ENCODE measurements around the gene BRPF3.

The BRPF3 gene

DNA sequence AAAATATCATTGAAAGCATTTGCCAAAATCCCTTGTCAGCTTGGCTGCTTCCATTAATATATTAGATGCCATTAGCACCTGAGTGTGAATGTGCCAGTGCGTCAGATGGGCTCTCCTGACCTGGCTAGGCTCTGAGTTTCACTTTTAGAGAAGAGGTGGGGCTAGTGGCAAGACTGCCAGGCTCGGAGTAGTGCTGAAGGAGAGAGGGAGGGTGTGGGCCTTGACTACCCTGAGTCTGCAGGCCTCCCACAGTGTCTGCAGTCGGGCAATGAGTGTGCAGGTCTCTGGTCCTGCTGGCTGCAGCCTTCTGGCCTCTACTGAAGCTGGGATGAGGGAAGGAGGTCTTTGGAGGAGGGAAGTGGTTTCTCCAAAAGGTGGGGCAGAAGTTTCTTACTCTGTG lies 38.8 kb downstream of the BRPF3 start:
- peak; percentile 33 for DNase-seq

DNA sequence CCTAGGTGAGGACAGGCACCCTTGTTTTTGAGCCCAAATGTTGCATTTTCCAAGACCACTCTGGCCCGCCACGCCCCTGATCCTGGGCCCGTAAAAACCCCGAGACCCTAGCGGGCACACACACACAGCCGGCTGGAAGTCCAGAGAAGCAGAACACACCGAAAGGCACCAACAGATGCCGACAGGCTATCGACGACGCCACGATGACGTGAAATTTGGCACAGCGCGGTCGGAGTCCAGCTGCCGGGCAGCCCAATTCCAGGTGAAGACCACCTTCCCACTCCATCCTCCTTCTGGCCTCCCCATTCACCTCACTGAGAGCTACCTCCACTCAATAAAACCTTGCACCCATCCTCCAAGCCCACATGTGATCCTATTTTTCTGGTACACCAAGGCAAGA lies 39.3 kb downstream of the BRPF3 start:
- DNase-seq: no peak

DNA sequence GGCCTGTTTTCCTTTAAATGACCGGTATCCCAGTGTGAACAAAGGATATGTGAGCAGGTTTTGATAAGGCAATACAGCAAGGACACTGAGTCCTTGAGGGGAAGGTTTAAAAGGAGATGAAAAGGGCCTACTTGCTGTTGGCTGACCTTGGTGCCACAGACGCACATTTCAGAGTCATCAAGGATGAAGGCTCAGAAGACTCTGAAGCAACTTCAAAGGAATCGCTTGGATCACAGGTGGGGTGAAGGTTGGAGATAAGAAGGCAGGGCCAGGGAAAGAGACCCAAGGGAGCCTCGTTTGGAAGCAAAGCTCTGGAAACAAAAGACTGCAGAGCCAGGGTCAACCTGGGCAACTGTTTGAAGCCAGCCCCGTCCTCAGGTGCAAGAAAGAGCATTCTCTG lies 43.2 kb downstream of the BRPF3 start:
- DNase-seq: no peak

DNA sequence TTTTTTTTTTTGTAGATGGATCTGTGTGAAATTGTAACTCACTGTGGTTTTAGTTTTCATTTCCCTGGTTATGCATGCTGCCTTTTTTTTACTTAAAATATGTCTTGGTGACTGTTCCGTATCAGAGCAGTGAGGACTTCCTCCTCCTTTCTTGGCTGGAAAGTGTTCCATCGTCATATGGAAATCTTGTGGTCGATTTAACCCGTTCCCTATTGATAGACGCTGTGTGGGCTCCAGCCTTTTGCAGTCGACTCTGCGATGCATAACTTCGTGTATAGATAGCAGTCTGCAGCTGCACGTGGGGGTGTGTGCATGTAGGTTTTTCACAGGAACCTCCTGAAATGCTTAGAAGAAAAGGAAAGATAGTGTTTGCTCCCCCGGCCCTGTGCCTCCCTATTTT lies 45.2 kb downstream of the BRPF3 start:
- peak; percentile 84 for DNase-seq

DNA sequence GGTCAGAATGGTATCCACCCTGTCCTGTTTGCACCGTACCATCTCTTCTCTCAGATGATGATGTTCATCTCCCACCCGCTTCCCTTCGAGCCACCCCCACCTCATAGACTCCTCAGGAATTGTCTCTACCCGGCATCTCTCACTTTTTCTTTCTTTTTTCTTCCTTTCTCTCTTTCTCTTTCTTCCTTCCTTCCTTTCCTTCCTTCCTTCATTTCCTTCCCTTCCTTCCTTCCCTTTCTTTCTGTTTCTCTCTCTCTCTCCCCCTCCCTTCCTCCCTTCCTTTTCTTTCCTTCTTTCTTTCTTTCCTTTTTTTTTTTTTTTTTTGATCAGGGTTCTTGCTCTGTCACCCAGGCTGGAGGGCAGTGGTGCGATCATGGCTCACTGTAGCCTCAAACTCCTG lies 45.6 kb downstream of the BRPF3 start:
- DNase-seq: no peak

DNA sequence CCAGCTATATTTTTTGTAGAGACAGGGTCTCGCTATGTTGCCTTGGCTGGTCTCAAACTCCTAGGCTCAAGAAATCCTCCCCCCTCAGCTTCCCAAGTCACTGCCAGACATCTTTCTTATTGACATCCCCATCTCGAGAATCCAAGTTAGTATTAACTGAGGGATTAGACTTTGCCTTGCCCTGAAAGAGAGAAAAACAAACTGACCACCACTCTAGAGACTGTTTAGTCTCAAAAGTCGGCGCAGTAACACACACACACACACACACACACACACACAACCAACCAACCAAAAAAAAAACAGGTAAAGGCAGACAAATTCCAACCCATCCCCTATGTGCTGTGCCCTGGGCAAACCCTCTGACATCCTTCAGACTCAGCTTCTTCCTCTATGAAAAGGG lies 46.1 kb downstream of the BRPF3 start:
- DNase-seq: no peak

DNA sequence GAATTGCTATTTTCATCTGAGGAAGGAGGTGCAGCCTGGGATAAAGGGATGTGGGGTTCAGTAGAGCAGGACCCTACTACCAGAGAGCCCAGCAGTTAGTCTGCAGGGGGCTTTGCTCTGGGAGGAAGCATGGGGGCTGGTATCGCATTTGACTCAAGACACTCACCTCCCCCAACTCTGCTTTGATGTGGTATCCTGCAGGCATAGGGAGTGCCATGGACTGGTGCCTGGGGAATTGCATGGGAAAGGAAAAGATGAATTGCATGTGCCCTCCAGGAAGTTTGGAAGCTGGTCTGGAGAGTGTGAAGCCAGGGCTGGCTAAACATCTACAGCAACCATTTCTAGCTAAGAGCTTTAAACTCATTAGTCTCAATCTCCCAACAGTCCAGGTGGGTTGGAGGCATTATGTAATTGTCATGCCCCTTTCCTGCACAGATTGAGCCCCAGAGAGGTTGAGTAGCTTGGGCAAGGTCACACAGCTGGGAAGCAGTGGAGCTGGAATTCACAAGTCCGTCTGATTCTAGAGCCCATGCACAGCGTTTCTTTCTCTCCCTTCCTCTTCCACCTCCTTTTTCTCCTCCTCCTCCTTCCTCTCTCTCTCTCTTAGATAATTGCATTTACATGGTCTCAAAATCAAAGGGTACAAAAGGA lies 47.1 kb downstream of the BRPF3 start:
- DNase-seq: no peak

DNA sequence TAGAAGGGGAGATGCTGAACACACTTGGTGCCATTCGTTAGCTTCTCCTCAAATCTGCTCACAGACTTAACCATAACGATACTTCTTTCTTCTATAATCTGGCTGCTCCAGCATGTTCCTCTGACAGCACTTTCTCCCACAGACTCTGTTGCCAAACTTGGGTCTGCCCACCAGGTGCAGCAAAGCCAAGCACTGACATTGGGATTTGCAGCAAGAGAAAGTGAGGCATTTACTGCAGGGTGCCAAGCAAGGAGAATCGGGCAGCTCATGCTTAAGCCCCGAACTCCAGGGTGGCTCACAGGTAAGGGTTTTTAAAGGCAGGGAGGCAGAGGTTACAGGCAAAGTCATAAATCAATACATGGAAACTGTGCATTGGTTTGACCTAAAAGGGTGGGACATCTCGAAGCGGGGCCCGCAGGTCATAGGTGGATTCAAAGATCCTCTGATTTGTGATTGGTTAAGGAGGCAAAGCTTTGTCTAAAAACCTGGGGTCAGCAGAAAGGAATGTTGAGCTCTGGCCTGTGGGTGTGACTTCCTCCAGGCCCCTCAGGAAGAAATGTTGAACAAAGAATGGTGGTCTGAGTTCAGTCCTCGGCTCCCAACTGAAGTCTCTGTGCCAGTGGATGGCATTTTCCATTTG lies 48.2 kb downstream of the BRPF3 start:
- DNase-seq: no peak

DNA sequence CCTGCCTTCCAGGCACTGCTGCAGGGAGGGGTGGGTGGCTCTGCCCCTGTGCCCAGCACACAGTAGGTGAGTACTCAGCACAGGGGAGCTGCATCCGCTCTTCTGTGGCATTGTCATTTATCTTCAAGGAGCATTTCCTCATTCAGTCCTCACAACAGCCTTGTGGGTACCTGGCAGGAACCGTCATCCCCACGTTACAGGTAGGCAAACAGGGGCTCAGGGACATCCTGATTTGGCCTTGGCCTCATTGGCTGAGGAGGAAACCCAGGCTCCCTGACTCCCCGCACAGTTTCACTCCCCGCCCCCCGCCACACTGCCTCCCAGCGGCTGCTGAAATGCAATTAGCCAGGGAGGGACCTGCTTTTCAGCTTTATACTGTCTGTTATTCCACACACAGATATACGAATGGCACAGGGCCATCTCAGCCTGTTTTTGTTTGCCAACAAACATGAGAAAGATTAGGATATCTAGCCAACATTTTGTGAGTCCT lies 49.1 kb downstream of the BRPF3 start:
- DNase-seq: peak; percentile 35

DNA sequence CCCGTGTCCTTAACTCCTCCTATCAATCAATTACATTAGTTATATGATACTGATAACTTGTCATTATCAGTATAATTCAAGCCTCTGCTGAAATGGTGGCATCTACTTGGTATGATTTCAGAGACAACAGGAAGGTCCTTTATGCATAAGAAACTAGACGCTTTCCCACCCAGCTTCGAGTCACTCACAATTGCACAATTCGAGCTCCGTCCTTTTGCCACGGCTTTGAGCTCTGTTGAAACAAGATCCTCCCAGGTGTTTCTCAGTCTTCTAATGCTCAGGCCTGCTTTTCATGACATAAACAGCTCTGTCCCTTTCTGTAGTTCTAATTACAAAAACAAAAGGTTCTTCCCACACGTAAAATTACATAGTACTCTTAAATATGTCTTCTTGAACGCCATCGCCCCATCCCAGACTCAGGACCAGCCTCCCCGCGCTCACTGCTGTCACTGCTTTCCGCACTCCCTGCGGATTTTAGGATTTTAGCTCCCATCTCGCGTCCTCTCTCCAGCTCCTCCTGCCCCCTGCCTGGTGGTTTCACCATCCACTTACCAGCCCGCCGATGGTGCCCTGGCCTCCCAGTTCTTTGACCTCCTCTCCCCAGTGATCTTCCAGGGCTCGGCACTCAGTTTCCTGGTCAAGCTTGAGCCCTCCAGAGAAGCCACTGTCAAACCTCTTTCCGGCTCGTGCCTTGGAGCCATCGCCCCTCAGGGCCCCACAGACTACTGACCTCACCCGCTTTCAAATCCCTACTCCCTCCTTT lies 50.1 kb downstream of the BRPF3 start:
- peak; percentile 52 for DNase-seq

DNA sequence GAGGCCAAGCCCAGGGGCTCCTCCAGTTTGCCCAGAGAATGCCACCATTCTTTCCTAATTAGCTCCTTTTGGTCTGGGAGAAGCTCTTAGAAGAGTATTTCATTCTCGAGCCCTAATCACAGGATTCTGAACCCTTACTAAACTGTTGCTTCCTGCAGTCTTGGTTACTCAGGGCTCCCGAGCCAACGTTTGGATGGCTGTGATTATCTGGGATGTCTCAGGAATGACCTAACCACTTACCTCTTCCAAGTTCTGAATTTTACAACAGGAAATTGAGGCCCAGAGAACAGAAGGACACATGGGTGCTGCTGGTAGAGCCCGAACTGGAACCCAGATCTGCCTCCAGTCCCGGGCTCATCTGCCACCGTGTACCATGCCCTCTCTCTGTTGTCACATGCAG lies 51.1 kb downstream of the BRPF3 start:
- no peak for DNase-seq

DNA sequence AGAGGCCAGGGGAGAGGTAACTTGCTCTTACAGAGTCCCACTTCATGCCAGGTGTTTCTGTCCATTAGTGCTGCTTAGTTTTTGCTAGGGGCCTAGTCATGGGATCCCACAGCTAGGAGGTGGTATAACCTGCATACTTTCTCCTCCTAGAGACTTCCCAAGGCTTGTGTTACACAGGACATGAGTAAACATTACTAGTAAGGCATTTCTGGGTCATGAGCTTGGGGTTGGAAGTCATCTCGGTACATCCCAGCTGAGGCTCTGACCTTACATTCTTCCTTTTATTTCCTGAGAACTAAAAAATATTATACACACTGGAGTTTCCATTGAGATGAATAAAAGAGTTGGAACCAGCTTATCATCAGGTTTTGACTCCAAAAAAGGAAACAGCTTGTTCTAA lies 52.4 kb downstream of the BRPF3 start:
- DNase-seq: no peak

DNA sequence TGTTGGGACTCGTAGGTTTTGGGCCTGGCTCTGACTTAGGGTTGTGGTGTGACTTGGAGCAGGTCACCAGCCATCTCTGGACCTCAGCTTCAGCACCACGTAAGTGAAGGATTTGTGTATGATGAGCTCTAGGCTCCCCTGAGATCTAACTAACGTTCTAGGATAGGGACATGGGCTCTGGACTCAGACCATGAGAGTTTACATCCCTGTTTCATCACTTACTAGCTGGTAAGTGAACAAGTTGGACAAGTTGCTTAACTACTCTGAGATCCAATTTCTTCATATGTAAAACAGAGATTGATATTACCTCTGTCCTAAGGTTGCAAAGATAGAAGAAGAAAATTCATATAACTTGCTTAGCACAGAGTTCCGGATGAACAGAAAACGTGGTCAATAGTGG lies 53.0 kb downstream of the BRPF3 start:
- no peak for DNase-seq

DNA sequence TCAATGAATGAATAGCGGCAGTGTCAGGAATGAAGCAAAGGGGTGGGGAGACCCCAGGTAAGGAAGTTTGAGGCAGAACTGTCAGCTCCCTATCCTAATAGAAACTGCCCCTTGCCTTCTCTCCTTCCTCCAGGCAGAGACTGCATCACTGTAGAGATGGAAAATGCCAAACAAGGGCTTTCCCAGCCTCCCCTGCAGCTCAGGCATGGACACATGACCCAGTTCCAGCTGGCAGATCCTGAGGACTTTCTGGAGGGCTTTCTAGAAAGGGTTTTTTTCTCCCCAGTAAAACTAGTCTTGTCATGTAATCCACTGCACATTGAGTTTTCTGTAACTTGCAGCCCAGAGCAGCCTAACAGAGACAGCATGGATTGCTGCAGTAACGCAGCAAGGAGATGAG lies 55.5 kb downstream of the BRPF3 start:
- DNase-seq: no peak

DNA sequence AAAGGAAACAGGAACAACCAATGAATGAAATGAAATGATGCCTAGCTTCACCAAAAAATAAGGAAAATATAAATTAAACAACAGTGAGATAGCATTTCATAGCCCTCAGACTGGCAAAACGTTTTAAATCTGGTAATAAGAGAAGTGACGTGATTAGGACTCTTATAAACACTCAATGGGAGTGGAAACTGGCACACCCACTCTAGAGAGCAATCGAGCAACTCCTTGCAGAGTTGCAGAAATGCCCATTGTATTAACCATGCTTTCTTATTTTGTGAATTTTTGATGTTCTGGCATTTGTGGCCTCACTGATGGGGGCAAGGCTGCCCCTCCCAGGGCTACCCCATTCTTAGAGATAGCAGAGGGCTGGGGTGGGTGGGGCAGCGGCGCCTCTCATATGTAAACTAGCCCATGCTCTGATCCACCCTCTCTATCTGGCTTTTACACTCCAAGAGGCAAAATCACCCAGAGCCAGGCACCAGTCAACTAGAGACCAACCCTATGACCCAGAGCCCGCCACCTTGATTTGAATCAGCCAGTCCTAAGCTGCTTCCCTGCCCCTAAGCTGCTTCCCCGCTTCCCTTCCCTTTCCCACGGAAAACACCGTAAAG lies 67.0 kb downstream of the BRPF3 start:
- peak; percentile 60 for DNase-seq

DNA sequence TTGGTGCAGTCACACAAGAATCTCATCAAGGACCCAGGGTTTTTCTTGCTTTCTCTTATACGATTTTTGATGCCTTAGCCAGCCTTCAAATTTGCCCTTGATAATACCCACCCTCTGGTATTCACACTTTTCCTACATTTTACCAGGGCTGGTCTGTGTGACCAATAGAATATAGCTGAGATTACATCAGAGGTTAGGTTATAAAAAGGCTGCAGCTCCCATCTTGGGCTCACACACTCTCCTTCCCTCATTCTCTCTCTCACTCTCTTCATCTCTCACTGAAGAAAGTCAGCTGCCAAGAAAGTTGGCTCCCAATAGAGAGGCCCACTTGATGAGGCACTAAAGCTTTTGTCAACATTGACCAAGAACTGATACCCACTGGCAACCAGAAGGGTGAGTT lies 69.2 kb downstream of the BRPF3 start:
- no peak for DNase-seq

DNA sequence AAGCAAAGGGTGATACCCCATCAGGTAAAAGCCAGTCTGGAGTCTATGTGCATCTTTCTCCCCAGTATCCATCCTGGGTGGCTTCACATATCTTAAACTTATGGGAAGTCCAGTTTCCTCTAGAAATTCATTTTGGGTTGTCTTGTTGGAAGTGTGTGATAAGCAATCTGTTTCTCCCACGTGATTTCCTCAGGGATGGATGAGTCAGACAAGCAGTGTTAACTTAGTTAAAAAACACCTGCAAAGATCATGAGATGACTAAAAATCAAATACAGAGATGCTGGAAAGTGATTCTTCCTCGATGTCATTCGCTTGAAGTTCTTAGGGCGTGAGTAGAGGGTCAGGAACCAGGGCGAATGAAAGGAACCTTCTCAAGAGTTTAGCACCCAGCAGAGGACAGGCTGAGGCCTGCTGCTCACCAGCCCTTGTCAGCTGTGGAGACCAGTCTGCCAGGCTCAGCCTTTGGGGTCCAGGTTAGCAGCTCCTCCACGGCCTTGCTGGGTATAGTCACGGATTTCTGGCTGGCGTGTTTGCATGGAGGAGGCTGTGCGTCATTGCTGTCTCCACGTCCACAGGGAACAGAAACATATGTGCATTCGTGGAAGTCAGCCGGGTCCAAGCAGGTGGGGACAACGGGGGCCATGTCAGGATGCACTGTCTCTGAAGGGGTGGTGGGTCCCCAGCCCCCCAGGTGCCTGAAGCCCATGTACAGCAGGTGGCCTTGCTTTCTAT lies 70.5 kb downstream of the BRPF3 start:
- DNase-seq: no peak

DNA sequence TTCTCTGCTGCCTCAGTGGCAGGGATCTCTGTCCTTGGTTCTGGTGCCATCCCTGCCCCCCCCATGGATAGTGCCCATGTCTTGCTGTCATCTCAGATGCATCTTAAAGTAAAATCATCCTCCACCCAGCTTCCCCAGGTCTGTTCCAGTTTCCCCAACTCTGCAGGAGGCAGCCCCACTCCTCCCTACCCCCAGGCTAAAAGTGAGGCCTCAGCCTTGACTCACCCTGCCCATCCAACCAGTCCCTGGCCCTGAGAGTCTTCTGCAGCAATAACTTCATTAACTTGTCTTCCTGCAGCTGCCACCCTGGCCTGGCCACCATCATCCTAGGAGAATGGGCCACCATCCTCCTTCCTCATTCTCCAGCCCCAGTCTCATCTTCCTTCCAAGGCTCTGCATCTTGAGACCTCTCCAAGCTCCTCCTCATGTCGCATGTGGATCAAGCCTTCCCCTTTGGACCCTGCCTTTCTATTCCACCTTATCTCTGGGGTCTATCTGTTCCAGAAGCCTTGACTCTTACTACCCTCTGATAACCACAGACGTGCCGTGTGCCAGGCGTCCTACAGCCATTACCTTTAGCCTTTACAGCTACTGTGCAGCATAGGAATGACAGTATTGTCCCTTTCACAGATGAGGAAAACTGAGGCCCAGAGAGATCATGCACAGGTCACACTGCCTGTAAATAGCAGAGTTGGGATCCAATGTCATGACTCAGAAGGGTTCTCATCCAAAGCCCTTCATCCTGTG lies 71.4 kb downstream of the BRPF3 start:
- DNase-seq: no peak

DNA sequence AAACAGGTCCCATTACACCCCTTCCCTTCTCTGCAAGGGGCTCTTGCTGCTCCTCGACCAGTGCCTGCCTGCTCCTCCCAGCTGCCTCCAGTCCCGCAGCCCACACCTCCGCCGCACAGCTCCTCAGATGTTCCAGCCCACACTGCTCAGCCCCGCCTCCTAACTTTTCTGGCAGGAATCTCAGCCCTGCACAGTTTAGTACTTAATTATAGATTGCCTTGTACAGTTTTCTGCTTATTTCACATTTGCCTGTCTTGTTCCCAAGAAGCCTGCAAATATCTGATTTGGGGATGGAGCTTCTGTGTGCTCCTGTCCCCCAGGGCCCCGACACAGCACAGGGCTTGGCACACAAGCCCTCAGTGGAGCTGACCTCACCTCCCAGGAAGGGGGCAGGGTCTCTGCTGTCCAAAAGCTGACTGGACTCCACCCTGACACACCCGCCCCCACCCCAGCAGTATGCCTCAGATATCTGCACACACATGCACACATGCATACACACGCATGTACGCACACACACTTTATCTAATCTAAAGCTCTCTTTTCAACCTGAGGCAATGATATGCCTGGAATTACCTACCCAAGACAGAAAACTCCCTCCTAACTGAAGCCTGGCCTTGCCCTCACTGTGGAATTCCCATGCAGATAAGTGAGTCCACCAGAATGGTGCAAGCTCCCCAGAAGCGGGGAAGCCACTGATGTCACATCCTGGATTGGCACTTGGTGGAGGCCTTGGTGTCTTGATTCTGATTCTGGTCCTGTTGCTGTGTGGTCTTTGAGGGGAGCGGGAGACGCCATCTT lies 72.1 kb downstream of the BRPF3 start:
- DNase-seq: no peak

DNA sequence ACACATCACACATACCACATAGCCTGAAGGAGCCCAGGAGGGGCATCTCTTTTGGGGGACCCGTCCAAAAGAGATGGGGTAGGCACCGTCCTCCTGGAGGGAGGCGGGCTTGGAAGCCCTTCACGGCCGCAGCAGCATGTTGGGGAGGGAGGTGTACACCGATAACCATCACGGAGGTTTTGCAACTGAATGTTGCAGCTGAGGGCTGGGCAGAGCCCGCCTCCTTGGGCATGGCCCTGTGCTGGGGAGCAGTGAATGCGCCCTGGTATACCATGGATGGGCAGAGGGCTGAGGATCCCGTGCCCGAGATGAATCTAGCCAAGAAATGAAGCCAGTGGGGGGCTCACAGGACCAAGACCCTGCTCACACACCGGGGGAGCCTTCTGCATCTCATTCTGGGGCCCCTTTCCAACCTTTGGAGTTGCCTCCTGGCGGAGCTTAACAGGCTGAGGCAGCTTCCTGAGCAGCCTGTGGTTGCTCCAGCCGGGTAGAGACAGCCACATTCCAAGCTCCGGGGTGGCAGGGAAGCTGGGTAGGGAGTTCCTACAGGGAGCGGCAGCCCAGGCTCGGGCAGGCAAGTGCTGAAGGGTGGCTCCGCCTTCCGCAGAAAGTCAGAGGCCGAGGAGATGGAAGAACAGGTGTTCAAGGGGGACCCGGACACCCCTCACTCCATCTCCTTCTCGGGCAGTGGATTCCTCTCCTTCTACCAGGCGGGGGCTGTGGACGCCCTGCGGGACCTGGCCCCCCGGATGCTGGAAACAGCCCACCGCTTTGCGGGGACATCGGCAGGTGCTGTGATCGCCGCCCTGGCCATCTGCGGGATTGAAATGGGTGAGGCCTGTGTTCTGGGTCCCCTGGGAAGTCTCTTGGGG lies 73.5 kb downstream of the BRPF3 start, which contains the start of gene PNPLA1:
PNPLA1 (plus strand) TSS at position 227 of the 872 bp plus-strand sequence; CDS start at position 627, 400 bp downstream.
- DNase-seq: peak; percentile 30
